Measurements from ENCODE around the gene JADE1. TPM values are rescaled to one million over a fixed set of nuclear protein-coding genes. Genes with fewer than 3 reads are reported as not detected.

JADE1 gene
- total RNA-seq, 1 experiment from 2014 or later, result 192 TPM

- no peak overlapping the region for H2BK120ac ChIP-seq (ENCODE audit: low read depth, low read length, poor library complexity, severe bottlenecking)
- no peak overlapping the region for H3K4ac ChIP-seq (ENCODE audit: low read depth, low read length)
- peaks cover 2% of the 10 kb centered on the region for H4K20me1 ChIP-seq (ENCODE audit: control insufficient read depth, insufficient read depth, insufficient read length)
- H2BK15ac ChIP-seq (ENCODE audit: low read depth, low read length), result no peak overlapping the region
- peaks cover 4 to 7% of the 10 kb centered on the region in 2 experiments for H3K4me1 Mint-ChIP-seq
- H4K5ac ChIP-seq (ENCODE audit: insufficient read length, low read depth, low read length), result no peak overlapping the region
- no peak overlapping the region for H2BK5ac ChIP-seq (ENCODE audit: insufficient read length, low read length)
- H3K36me3 Mint-ChIP-seq (ENCODE audit: insufficient read depth in 1 of 3, low read depth in 3 of 3), result peaks cover 86 to 98% (median 97%) of the 10 kb centered on the region in 3 experiments
- H4K91ac ChIP-seq (ENCODE audit: insufficient read length, low read depth, low read length), result no peak overlapping the region
- TF ChIP-seq CTCF (conservative IDR thresholded peaks at IDR 0.05), result no peak
- no peaks in the 10 kb centered on the region; a peak in 1 of 5 replicates for H3K9me3 Mint-ChIP-seq
- H3K27ac Mint-ChIP-seq, result peak overlapping the region in 2 of 3 experiments; percentile 85 to 93; a peak in 2 of 7 replicates
- no peak overlapping the region for H3K23ac ChIP-seq (ENCODE audit: insufficient read length, low read depth, low read length)
- no peak overlapping the region for H3T11ph ChIP-seq (ENCODE audit: low read length)
- H3K4me2 ChIP-seq (ENCODE audit: insufficient read depth, insufficient read length, low read length), result no peak overlapping the region
- peaks cover 3% of the 10 kb centered on the region; the same call in 1 of the 2 replicates for H3K27me3 Mint-ChIP-seq (ENCODE audit: low read depth)
- H3K9ac ChIP-seq (ENCODE audit: extremely low read depth, insufficient read length, low read length), result no peak overlapping the region
- H3K4me3 Mint-ChIP-seq, result no peak overlapping the region
- H3K56ac ChIP-seq (ENCODE audit: insufficient read length, low read depth, low read length), result no peak overlapping the region
- peaks cover 3% of the 10 kb centered on the region for H3K79me1 ChIP-seq (ENCODE audit: insufficient read depth, low read depth, low read length, poor library complexity, severe bottlenecking)
- H2AFZ ChIP-seq (ENCODE audit: low read length), result no peak overlapping the region
- H3K27me3 ChIP-seq (ENCODE audit: insufficient read depth, low read length), result no peaks in the 10 kb centered on the region
- no peaks in the 10 kb centered on the region; the same call in 1 of the 2 replicates for H3K4me1 ChIP-seq (ENCODE audit: insufficient read depth, low read length)
- no CpG with 5 or more reads among the region's 7 CpGs for WGBS (ENCODE audit: extremely low coverage, insufficient read length, low lambda C conversion rate)
- H3K18ac ChIP-seq (ENCODE audit: insufficient read length, low read depth, low read length), result no peak overlapping the region
- no peak overlapping the region for H3K27ac ChIP-seq (ENCODE audit: insufficient read length, low read depth, low read length)
- H2AK5ac ChIP-seq (ENCODE audit: insufficient read length, low read length), result no peak overlapping the region
- no peak overlapping the region for H2BK12ac ChIP-seq (ENCODE audit: insufficient read length, low read depth, low read length)
- no peak for DNase-seq
- no peaks in the 10 kb centered on the region for H3K9me3 ChIP-seq (ENCODE audit: control insufficient read depth, low read depth, low read length)
- no peak overlapping the region for H2BK20ac ChIP-seq (ENCODE audit: low read depth, low read length, poor library complexity, severe bottlenecking)
- no peak overlapping the region for H4K8ac ChIP-seq (replicated peaks; ENCODE audit: insufficient read length, low read depth, low read length)
- no peak overlapping the region for H3K14ac ChIP-seq (ENCODE audit: insufficient read depth, low read length)
- H3K79me2 ChIP-seq (ENCODE audit: insufficient read depth, low read length), result peaks cover 8% of the 10 kb centered on the region; the same call in 1 of the 2 replicates
- H3K23me2 ChIP-seq (ENCODE audit: insufficient read length, low read depth, low read length, poor library complexity, severe bottlenecking), result no peaks in the 10 kb centered on the region
Observed at GRCh38 chr4:128855621-128856020, 46.1 kb downstream of the JADE1 start.

Data from H9 (cell line).